K562 (cell line): Measurements from ENCODE around the gene SARS2. TPM values are rescaled to one million over a fixed set of nuclear protein-coding genes. Genes with fewer than 3 reads are reported as not detected.

Source experiments
- ATAC-seq: fragments of 200-7000 bp; cut with Tn5 transposase; 3 replicates; pipeline ENCODE4 v1.9.1; 2020; ENCODE audit warnings: moderate library complexity
- BruUV-seq: library from RNA; stranded (reverse); fragments of 400-500 nt; replicated peaks from 2 replicates; lab custom pipeline; 2021; lab: Mats Ljungman, UMichigan
- CTCF ChIA-PET: fragments of 300-600 bp; formaldehyde crosslinking; extraction: SDS; loops from one replicate; lab custom pipeline; 2021; ENCODE audit warnings: low intra/inter-chr PET ratio; lab: Yijun Ruan, JAX
- POLR2A ChIA-PET: fragments of 300-600, 350-650 bp; sonication (Branson Sonifier 250); formaldehyde crosslinking; extraction: SDS; loops from one replicate; lab custom pipeline; 2021; ENCODE audit warnings: antibody characterized with exemption, inconsistent platforms; lab: Yijun Ruan, JAX
- DNase-seq, 4 experiments: peaks; one replicate each; pipeline versions ENCODE4 v3.0.0 to v3.0.0-alpha.2; 2011 to 2018; ENCODE audit warnings: low spot score in 3 of 4, mixed read lengths in 3 of 4; ENCODE audit errors: extremely low read depth in 1 of 4
- FAIRE-seq: peaks from 2 replicates; lab custom pipeline; 2011; peaks lifted over from hg19 to GRCh38; lab: Jason Lieb, UNC
- H2AFZ ChIP-seq: 2 replicates; pipeline ENCODE4 v1.6.0; 2011; ENCODE audit warnings: low read depth, low read length, control low read depth, inconsistent platforms
- H3K27ac ChIP-seq: fragments of 200-600 bp; 3 replicates; pipeline ENCODE4 v1.8.0; 2011; ENCODE audit warnings: low read depth, mild to moderate bottlenecking, control low read depth, inconsistent platforms, low read length, moderate library complexity, mixed read lengths; ENCODE audit errors: extremely low read depth
- H3K27me3 ChIP-seq, 2 experiments: fragments of 300-600 bp in 1 of 2; 2 replicates in 1 of 2; 3 replicates in 1 of 2; pipeline versions ENCODE4 v1.6.0 to v1.8.0; 2011; ENCODE audit warnings: inconsistent platforms in 2 of 2, low read length in 2 of 2, mild to moderate bottlenecking in 1 of 2, mixed read lengths in 1 of 2, moderate library complexity in 1 of 2; ENCODE audit not compliant: control insufficient read depth in 2 of 2, insufficient read depth in 2 of 2
- H3K36me3 ChIP-seq: fragments of 300-600 bp; 3 replicates; pipeline ENCODE4 v1.8.0; 2011; ENCODE audit warnings: mild to moderate bottlenecking, low read length, inconsistent platforms; ENCODE audit not compliant: control insufficient read depth, insufficient read depth
- H3K4me1 ChIP-seq, 2 experiments: fragments of 200-600 bp in 1 of 2; replicated peaks in 1 of 2; 2 replicates in 1 of 2; 3 replicates in 1 of 2; pipeline versions ENCODE4 v1.5.1 to v1.8.0; 2011; ENCODE audit warnings: inconsistent platforms in 2 of 2, low read length in 2 of 2, mild to moderate bottlenecking in 1 of 2, mixed read lengths in 1 of 2, moderate library complexity in 1 of 2; ENCODE audit not compliant: control insufficient read depth in 2 of 2, insufficient read depth in 2 of 2
- H3K4me2 ChIP-seq: 2 replicates; pipeline ENCODE4 v1.6.1; 2011; ENCODE audit warnings: low read length, control low read depth, inconsistent platforms, mixed read lengths; ENCODE audit not compliant: insufficient read depth
- H3K4me3 ChIP-seq: fragments of 200-600 bp; sonication (generic), shearing (Covaris generic); 2 replicates; pipeline ENCODE4 v1.5.1; 2016; ENCODE audit warnings: control low read depth, inconsistent platforms
- H3K79me2 ChIP-seq: fragments of 200-600 bp; 3 replicates; pipeline ENCODE4 v1.8.0; 2011; ENCODE audit warnings: low read length, inconsistent platforms; ENCODE audit not compliant: control insufficient read depth, insufficient read depth
- H3K9ac ChIP-seq, 2 experiments: 2 replicates each; pipeline versions ENCODE4 v1.6.0 to v1.6.1; 2011; ENCODE audit warnings: low read depth in 2 of 2, low read length in 2 of 2, control low read depth in 1 of 2, inconsistent platforms in 1 of 2, mild to moderate bottlenecking in 1 of 2, mixed read lengths in 1 of 2; ENCODE audit not compliant: insufficient read depth in 1 of 2
- H3K9me1 ChIP-seq: one replicate; pipeline ENCODE4 v1.6.0; 2011; ENCODE audit warnings: inconsistent platforms, mild to moderate bottlenecking, low read length, moderate library complexity; ENCODE audit not compliant: control insufficient read depth, insufficient read depth
- H3K9me3 ChIP-seq: replicated peaks from 2 replicates; pipeline ENCODE4 v1.5.1; 2011; ENCODE audit warnings: low read depth, low read length, inconsistent platforms; ENCODE audit not compliant: control insufficient read depth, insufficient read depth
- H4K20me1 ChIP-seq: replicated peaks from 2 replicates; pipeline ENCODE4 v1.6.1; 2011; ENCODE audit warnings: low read length, inconsistent platforms, mixed read lengths; ENCODE audit not compliant: control insufficient read depth, insufficient read depth
- BCOR ChIP-seq: fragments of 450-650 bp; IDR thresholded peaks from 2 replicates; pipeline ENCODE4 v1.6.1; 2016
- CBX3 ChIP-seq, 2 experiments: IDR thresholded peaks; 1 replicate in 1 of 2; 2 replicates in 1 of 2; pipeline ENCODE4 v1.6.1; 2012; ENCODE audit warnings: inconsistent platforms in 2 of 2, low read length in 2 of 2, borderline replicate concordance in 1 of 2, control low read depth in 1 of 2
- KDM1A ChIP-seq, 2 experiments: fragments of 450-650 bp; IDR thresholded peaks; 2 replicates each; pipeline ENCODE4 v1.6.1; 2016; ENCODE audit warnings: mild to moderate bottlenecking in 2 of 2
- NR2C1 ChIP-seq, 2 experiments: fragments of 450-650 bp; IDR thresholded peaks; 2 replicates each; pipeline ENCODE4 v1.6.1; 2017; ENCODE audit warnings: mild to moderate bottlenecking in 2 of 2, antibody characterized with exemption in 1 of 2, inconsistent platforms in 1 of 2, missing compliant biosample characterization in 1 of 2, missing genetic modification characterization in 1 of 2
- RBFOX2 ChIP-seq: fragments of 200-400 bp; formaldehyde crosslinking; IDR thresholded peaks from 2 replicates; pipeline ENCODE4 v1.6.1; 2017; ENCODE audit warnings: low read depth, mild to moderate bottlenecking, low read length, moderate library complexity
- TFAM ChIP-seq: fragments of 250-450 bp; sonication (Bioruptor Pico); conservative IDR thresholded peaks from 2 replicates; pipeline ENCODE4 v1.5.0; 2021; ENCODE audit warnings: mild to moderate bottlenecking, moderate library complexity
- TRIM28 ChIP-seq: fragments of 450-650 bp; IDR thresholded peaks from 2 replicates; pipeline ENCODE4 v1.6.1; 2017
- ZBED1 ChIP-seq: IDR thresholded peaks from 2 replicates; pipeline ENCODE4 v1.6.1; 2014
- ZKSCAN8 ChIP-seq: fragments of 200-800 bp; sonication (Bioruptor generic); IDR thresholded peaks from 2 replicates; pipeline ENCODE4 v1.6.1; 2016; ENCODE audit warnings: missing genetic modification characterization, missing compliant biosample characterization
- ZNF143 ChIP-seq: sonication (generic); formaldehyde crosslinking; IDR thresholded peaks from 2 replicates; pipeline ENCODE4 v1.9.0; 2022; ENCODE audit warnings: mild to moderate bottlenecking, missing genetic modification reagents
- ZNF354B ChIP-seq: fragments of 250-450 bp; sonication (Bioruptor Pico); IDR thresholded peaks from 2 replicates; pipeline ENCODE4 v1.4.0; 2020
- ZNF507 ChIP-seq: conservative IDR thresholded peaks from 2 replicates; pipeline ENCODE4 v1.6.1; 2017; ENCODE audit warnings: missing genetic modification characterization, missing compliant biosample characterization
- ZNF76 ChIP-seq: fragments of 250-450 bp; sonication (Bioruptor Pico); IDR thresholded peaks from 2 replicates; pipeline ENCODE4 v1.4.0; 2020; ENCODE audit warnings: mild to moderate bottlenecking, moderate library complexity, borderline replicate concordance
- WGBS: fragments of 100-300 bp; shearing (Covaris generic); methylation state at CpG from one replicate; pipeline ENCODE4 v1.1.6; 2016; ENCODE audit warnings: low coverage, mixed read lengths; ENCODE audit not compliant: insufficient coverage; ENCODE audit errors: missing lambda C conversion rate; 5-methylcytosine and 5-hydroxymethylcytosine counted together
- in situ Hi-C: fragments of 300-500 bp; cut with MboI; formaldehyde crosslinking; loops from 4 replicates; pipeline ENCODE4 v1.15.0; 2018; ENCODE audit warnings: inconsistent platforms, mixed read lengths
- intact Hi-C: fragments of 100-400 bp; cut with micrococcal nuclease; formaldehyde crosslinking; loops from 2 replicates; pipeline ENCODE4 v1.14.2; 2022
- polyA plus RNA-seq, 8 experiments: library from polyadenylated mRNA; depleted of rRNA in 4 of 8; stranded (reverse) in 5 of 8; unstranded in 3 of 8; fragments of >200 nt; fragmentation: Nextera tagmentation in 2 of 8; fragmentation: Illumina TruSeq in 1 of 8; extraction: Ambion mirVana in 2 of 8; extraction: Trizol in 1 of 8; gene quantifications; 2 replicates each; pipeline versions ENCODE4 v1.2.1 to v1.2.3, GENCODE V29; 2011 to 2014; ENCODE audit warnings: inconsistent platforms in 1 of 8, missing spikeins in 1 of 8
- total RNA-seq, 7 experiments: library from RNA; depleted of rRNA in 6 of 7; stranded (reverse); fragments of >200 nt in 6 of 7; fragmentation: Illumina TruSeq in 2 of 7; extraction: Trizol in 2 of 7; gene quantifications; 2 replicates each; pipeline versions ENCODE4 v1.2.1 to v1.2.3, GENCODE V29; 2011 to 2021; ENCODE audit warnings: low replicate concordance in 1 of 7

The SARS2 gene
- total and polyA plus RNA-seq, 9 of the 15 experiments (the other 6 are each of a cell fraction or from before 2014, with no cell fraction given): 3.1 to 59.1 (median 31.7) TPM

DNA sequence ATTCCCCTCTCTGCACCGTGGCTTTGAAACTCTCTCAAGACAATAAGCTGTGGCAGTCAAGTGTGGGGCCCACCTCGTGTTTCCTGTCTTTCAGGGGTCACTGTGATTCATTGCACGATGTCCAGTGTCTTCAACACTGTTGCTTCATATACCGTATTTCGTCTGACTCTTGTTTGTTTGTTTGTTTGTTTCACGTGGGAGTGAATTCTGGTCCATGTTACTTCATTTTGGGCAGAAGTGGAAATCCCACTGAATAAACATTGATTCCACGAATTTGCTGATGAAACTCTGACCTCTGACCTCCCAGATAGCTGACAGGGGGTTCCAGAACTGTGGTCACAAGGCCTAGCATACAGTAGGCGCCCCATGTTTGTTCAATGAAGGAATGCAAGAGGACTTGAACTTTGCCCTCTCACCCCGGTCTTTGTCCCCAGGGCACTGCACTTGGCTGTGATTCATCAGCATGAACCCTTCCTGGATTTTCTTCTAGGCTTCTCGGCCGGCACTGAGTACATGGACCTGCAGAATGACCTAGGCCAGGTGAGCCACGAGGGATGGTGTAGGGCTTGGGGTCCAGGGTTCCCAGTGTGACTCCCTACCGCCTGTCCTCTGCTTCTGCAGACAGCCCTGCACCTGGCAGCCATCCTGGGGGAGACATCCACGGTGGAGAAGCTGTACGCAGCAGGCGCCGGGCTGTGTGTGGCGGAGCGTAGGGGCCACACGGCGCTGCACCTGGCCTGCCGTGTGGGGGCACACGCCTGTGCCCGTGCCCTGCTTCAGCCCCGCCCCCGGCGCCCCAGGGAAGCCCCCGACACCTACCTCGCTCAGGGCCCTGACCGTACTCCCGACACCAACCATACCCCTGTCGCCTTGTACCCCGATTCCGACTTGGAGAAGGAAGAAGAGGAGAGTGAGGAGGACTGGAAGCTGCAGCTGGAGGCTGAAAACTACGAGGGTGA is 25.7 kb downstream of the SARS2 start:
- BruUV-seq: no TSS peak
- no peak for FAIRE-seq
- 79% methylated on average over 23 of the region's 35 CpGs for WGBS

DNA sequence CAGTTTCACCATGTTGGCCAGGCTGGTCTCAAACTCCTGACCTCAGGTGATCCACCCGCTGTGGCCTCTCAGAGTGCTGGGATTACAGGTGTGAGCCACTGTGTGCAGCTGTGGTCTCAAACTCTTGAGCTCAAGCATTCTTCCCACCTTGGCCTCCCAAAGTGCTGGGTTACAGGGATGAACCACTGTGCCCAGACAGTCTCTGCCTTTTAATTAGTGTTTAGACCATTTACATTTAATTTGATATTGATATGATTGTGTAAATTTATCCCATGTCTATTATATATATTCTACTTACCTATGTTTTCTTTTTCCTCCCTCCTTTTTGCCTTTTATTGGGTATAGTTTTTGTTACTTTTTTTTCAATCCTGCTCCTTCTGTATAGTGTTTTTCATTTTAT is 28.9 kb downstream of the SARS2 start:
- Histone ChIP-seq H3K9me1 (no peaks in the 10 kb centered on the region), H4K20me1 (no peaks in the 10 kb centered on the region), H3K4me3 (no peak overlapping the region), H3K9me3 (no peaks in the 10 kb centered on the region), H3K27ac (no peak overlapping the region), H3K9ac (no peak overlapping the region), H3K36me3 (peaks cover 21% of the 10 kb centered on the region; the same call in 1 of the 3 replicates), H3K79me2 (peaks cover 30% of the 10 kb centered on the region), H3K27me3 (no peaks in the 10 kb centered on the region), H3K4me1 (peaks cover 11 to 22% of the 10 kb centered on the region in 2 experiments), H3K4me2 (no peak overlapping the region), H2AFZ (no peak overlapping the region)
- no TSS peak for BruUV-seq
- FAIRE-seq: no peak
- no peak for DNase-seq
- CTCF ChIA-PET: no interaction called here
- no peak for ATAC-seq
- POLR2A ChIA-PET: interaction anchor here (0.8 kb wide), 1 partner anchor 168 kb away, joined by 4 read pairs; no protein-coding TSS in a partner anchor
- TF ChIP-seq ZBED1: no peak
- peak; percentile 25; the same call in 1 of the 2 replicates for TF ChIP-seq BCOR
- TF ChIP-seq ZNF354B (CRISPR knock-in tag): peak; percentile 94
- peak in 1 of 2 experiments; percentile 47; a peak in 1 of 3 replicates for TF ChIP-seq CBX3 (IDR thresholded peaks at IDR 0.05; ENCODE audit: borderline replicate concordance in 1 of 2, low read length in 2 of 2)
- TF ChIP-seq ZNF143: no peak
- peak; percentile 99 for TF ChIP-seq ZNF507 (tag)
- TF ChIP-seq ZNF76 (CRISPR knock-in tag): no peak
- 0 out of 2 replicates have a peak, but pooled peaks have one; percentile 60 for TF ChIP-seq TRIM28
- WGBS: 93% methylated on average over 1 of the region's 1 CpG
- in situ Hi-C loops (no loop called here), intact Hi-C loops (no loop called here)

More for the DNA sequence above, 25.7 kb downstream of the SARS2 start:
- ATAC-seq (no peak), DNase-seq (no peak)
- in situ Hi-C loops: no loop called here
- Histone ChIP-seq H3K27me3 (no peaks in the 10 kb centered on the region), H3K9me1 (no peaks in the 10 kb centered on the region), H3K4me1 (peaks cover 0 to 19% of the 10 kb centered on the region in 2 experiments; a peak in 3 of 5 replicates), H3K4me3 (no peak overlapping the region), H3K9me3 (no peaks in the 10 kb centered on the region), H3K27ac (no peak overlapping the region), H3K4me2 (no peak overlapping the region), H4K20me1 (no peaks in the 10 kb centered on the region), H3K36me3 (peaks cover 31% of the 10 kb centered on the region; the same call in 1 of the 3 replicates), H3K9ac (no peak overlapping the region; a peak in 1 of 4 replicates), H2AFZ (no peak overlapping the region), H3K79me2 (peaks cover 19% of the 10 kb centered on the region)
- ChIA-PET CTCF (no interaction called here), POLR2A (interaction anchor here (0.6 to 0.8 kb wide), 2 partner anchors 10 to 798 kb away, joined by 3 read pairs; no protein-coding TSS in a partner anchor)
- TF ChIP-seq ZKSCAN8 (CRISPR knock-in tag) (peak; percentile 87), TFAM (CRISPR knock-in tag) (no peak), RBFOX2 (peak; percentile 26; the same call in 1 of the 2 replicates), KDM1A (IDR thresholded peaks at IDR 0.05) (peak in 1 of 2 experiments; percentile 9; a peak in 1 of 4 replicates), NR2C1 (IDR thresholded peaks at IDR 0.05) (peak; percentile 53; the same call in 1 of the 2 replicates), NR2C1 (tag; IDR thresholded peaks at IDR 0.05) (0 out of 2 replicates have a peak, but pooled peaks have one; percentile 57)
- intact Hi-C loops: no loop called here
